Bronchial epithelial cell (primary cell): Measurements from ENCODE around the gene FARP1. TPM values are rescaled to one million over a fixed set of nuclear protein-coding genes. Genes with fewer than 3 reads are reported as not detected.

Source experiments
- DNase-seq: peaks from one replicate; pipeline ENCODE4 v3.0.0-alpha.2; 2010; ENCODE audit warnings: low read depth
- FAIRE-seq: peaks from 2 replicates; lab custom pipeline; 2011; peaks lifted over from hg19 to GRCh38; lab: Jason Lieb, UNC
- H3K27me3 ChIP-seq: 2 replicates; pipeline ENCODE4 v1.5.1; 2011; ENCODE audit warnings: low read length; ENCODE audit not compliant: control insufficient read depth, insufficient read depth
- H3K36me3 ChIP-seq: 2 replicates; pipeline ENCODE4 v1.5.1; 2011; ENCODE audit warnings: low read length; ENCODE audit not compliant: control insufficient read depth, insufficient read depth
- H3K4me3 ChIP-seq: 2 replicates; pipeline ENCODE4 v1.5.1; 2011; ENCODE audit warnings: mild to moderate bottlenecking, low read depth, low read length, control low read depth
- CTCF ChIP-seq: IDR thresholded peaks from 2 replicates; pipeline ENCODE4 v1.5.1; 2011; ENCODE audit warnings: mild to moderate bottlenecking, moderate library complexity, low read length, control low read depth, inconsistent platforms; ENCODE audit not compliant: insufficient read depth, severe bottlenecking
- total RNA-seq: library from RNA; depleted of rRNA; stranded (reverse); fragments of >200 nt; gene quantifications from 2 replicates; pipeline ENCODE4 v1.2.1, GENCODE V29; 2014

The FARP1 gene
- total RNA-seq, 1 donor from 2014 or later: 11.1 TPM

DNA sequence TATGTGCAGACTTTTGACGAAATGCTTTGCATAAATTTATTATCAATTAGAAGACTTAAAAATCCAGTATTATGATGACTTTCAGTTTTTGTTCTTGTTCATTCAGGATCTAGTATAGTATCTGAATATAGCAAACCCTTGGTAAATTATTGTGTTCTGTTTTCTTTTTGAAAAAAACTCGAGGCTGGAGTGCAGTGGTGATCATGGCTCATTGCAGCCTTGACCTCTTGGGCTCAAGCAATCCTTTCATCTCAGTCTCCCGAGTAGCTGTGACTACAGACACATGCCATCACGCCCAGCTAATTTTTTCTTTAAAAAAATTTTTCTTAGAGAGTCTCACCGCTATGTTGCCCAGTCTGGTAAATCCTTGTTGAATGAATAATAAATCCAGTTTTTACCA is 4.6 kb downstream of the FARP1 start:
- no peaks in the 10 kb centered on the region for H3K27me3 ChIP-seq
- no peak overlapping the region for H3K4me3 ChIP-seq
- DNase-seq (no peak), FAIRE-seq (no peak)
- TF ChIP-seq CTCF: no peak
- H3K36me3 ChIP-seq: no peaks in the 10 kb centered on the region

DNA sequence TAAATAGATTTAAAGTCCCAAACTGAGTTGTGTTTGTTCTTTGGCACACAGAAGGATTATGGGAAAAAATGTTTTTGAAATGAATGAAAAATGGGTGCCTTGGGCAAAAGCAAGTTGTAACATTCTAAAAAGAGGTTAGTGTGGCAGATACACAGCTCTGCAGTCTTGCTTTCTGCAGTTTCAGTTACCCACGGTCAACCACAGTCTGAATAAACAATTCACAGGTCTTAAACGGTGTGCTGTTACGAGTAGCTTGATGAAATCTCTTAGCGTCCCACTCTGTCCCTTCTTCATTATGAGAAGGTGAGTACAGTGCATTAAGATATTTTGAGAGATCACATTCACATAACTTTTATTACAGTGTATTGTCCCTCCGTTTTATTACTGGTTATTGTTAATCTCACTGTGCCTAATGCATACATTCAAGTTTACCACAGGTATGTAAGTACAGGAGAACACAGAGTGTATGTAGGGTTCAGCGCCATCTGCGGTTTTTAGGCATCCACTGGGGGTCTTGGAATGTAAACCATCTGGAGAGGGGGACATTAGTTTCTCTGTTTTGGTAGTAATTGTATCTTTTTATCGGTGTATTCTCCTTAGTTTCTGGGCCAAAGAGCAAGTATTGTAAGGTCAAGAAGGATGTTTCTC is 8.1 kb downstream of the FARP1 start:
- Histone ChIP-seq H3K4me3 (no peak overlapping the region), H3K27me3 (no peaks in the 10 kb centered on the region), H3K36me3 (no peaks in the 10 kb centered on the region)
- DNase-seq (no peak), FAIRE-seq (no peak)
- no peak for TF ChIP-seq CTCF

GRCh38 chr13:98155475-98156109 is 12.7 kb downstream of the FARP1 start:
- FAIRE-seq (no peak), DNase-seq (peak; percentile 30)
- no peak for TF ChIP-seq CTCF
- no peaks in the 10 kb centered on the region for H3K36me3 ChIP-seq
- H3K4me3 ChIP-seq: no peak overlapping the region
- H3K27me3 ChIP-seq: no peaks in the 10 kb centered on the region

- no peaks in the 10 kb centered on the region for H3K27me3 ChIP-seq
- TF ChIP-seq CTCF: no peak
- H3K36me3 ChIP-seq: no peaks in the 10 kb centered on the region
- H3K4me3 ChIP-seq: no peak overlapping the region
- DNase-seq: no peak
- FAIRE-seq: no peak
These were observed 13.4 kb downstream of the FARP1 start for GRCh38 chr13:98156259-98156658.

- H3K27me3 ChIP-seq: no peaks in the 10 kb centered on the region
- TF ChIP-seq CTCF: no peak
- FAIRE-seq (no peak), DNase-seq (no peak)
- H3K36me3 ChIP-seq: no peaks in the 10 kb centered on the region
- no peak overlapping the region for H3K4me3 ChIP-seq
These were observed 14.3 kb downstream of the FARP1 start for GRCh38 chr13:98157188-98157587.
